Measurements from ENCODE around the gene PLEKHJ1. TPM values are rescaled to one million over a fixed set of nuclear protein-coding genes. Genes with fewer than 3 reads are reported as not detected.

Gene PLEKHJ1
- total RNA-seq, 4 donors from 2014 or later = 21.0 to 78.2 (median 47.3) TPM

GRCh38 chr19:2266183-2266993 lies 30.3 kb upstream of the PLEKHJ1 start:
- TF ChIP-seq, protein P1, sequence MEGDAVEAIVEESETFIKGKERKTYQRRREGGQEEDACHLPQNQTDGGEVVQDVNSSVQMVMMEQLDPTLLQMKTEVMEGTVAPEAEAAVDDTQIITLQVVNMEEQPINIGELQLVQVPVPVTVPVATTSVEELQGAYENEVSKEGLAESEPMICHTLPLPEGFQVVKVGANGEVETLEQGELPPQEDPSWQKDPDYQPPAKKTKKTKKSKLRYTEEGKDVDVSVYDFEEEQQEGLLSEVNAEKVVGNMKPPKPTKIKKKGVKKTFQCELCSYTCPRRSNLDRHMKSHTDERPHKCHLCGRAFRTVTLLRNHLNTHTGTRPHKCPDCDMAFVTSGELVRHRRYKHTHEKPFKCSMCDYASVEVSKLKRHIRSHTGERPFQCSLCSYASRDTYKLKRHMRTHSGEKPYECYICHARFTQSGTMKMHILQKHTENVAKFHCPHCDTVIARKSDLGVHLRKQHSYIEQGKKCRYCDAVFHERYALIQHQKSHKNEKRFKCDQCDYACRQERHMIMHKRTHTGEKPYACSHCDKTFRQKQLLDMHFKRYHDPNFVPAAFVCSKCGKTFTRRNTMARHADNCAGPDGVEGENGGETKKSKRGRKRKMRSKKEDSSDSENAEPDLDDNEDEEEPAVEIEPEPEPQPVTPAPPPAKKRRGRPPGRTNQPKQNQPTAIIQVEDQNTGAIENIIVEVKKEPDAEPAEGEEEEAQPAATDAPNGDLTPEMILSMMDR (IDR thresholded peaks at IDR 0.05; ENCODE audit: low read depth) = no peak

GRCh38 chr19:2261438-2262172 lies 25.5 kb upstream of the PLEKHJ1 start:
- TF ChIP-seq, protein P1 (IDR thresholded peaks at IDR 0.05; ENCODE audit: low read depth) = no peak

GRCh38 chr19:2260341-2260805 lies 24.2 kb upstream of the PLEKHJ1 start:
- TF ChIP-seq, protein P1 (IDR thresholded peaks at IDR 0.05; ENCODE audit: low read depth) = no peak

DNA sequence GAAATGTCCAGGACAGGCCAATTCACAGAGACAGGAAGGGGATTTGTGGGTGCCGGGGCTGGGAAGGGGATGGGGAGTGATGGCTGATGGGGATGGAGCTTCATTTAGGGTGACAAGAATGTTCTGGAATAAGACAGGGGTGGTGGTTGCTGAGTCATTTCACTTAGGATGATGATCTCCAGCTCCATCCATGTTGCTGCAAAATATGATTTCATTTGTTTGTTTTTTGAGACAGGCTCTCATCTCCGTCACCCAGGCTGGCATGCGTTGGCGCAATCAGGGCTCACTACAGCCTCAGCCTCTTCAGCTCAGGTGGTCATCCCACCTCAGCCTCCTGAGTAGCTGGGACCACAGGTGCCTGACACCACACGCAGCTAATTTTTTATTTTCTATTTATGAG lies 23.2 kb upstream of the PLEKHJ1 start:
- TF ChIP-seq, protein P1 (IDR thresholded peaks at IDR 0.05; ENCODE audit: low read depth) = no peak

GRCh38 chr19:2255982-2256685 lies 20.0 kb upstream of the PLEKHJ1 start, which contains the start of gene JSRP1:
JSRP1 (minus strand) TSS chr19:2256417; CDS start chr19:2255314, 1,103 bp downstream.
- TF ChIP-seq, protein P1 (IDR thresholded peaks at IDR 0.05; ENCODE audit: low read depth) = no peak

DNA sequence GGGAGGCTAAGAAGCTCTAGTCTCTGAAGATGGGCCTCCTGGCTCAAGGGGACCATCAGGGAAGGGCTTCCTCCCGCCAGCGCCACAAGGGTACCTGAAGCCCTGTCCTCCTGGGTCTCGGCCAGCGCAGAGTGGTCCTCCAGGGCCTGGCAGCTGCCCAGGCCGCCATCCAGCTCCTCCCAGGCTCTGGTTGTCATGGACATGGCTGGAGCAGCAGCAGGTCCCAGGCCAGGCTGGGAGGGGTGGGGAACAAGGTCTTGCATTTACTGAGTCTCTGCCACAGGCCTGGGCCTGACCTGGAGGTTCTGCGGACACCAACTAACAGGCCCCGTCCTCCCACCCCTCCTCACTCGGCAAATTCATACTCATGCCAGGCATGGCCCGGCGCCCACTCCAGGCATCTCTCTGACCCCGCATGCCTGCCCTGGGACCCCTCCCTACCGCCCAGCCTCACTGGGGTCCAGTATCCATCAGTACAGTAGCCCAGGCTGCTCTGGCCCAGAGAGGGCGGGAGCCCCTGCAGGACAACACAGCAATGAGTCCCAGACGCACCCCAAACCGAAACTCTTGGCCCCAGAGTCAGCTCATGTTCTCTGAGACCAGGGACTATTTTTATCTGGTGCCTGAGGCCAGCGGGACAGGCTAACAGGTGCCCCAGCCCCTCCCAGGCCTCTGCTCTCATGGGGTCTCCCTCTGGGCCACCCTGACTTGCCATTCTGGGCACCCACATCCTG lies 19.1 kb upstream of the PLEKHJ1 start:
- TF ChIP-seq, protein P1 (IDR thresholded peaks at IDR 0.05; ENCODE audit: low read depth) = no peak
